HCT116 (cell line): ENCODE data around the gene INPP5E. TPM values are rescaled to one million over a fixed set of nuclear protein-coding genes. Genes with fewer than 3 reads are reported as not detected.

Source experiments
- ATAC-seq: fragments of 200-7000 bp; cut with Tn5 transposase; 2 replicates; pipeline ENCODE4 v1.9.1; 2020; ENCODE audit warnings: mild to moderate bottlenecking, moderate library complexity
- BruUV-seq: library from RNA; stranded (reverse); fragments of 400-500 nt; replicated peaks from 2 replicates; lab custom pipeline; 2021; lab: Mats Ljungman, UMichigan
- CTCF ChIA-PET: fragments of 300-600 bp; sonication (Branson Sonifier 250); formaldehyde crosslinking; loops from one replicate; lab custom pipeline; 2021; ENCODE audit warnings: antibody characterized with exemption; lab: Charles Lee
- POLR2A ChIA-PET: fragments of 300-600, 350-600 bp; sonication (Branson Sonifier 250); formaldehyde crosslinking; loops from one replicate; lab custom pipeline; 2021; ENCODE audit warnings: antibody characterized with exemption; lab: Charles Lee
- RAD21 ChIA-PET, 2 experiments: fragments of 300-600 bp; sonication (Branson Sonifier 250); formaldehyde crosslinking; loops; one replicate each; lab custom pipeline; 2023; ENCODE audit warnings: low total read pairs in 2 of 2; ENCODE audit not compliant: uncharacterized antibody in 2 of 2, unreplicated experiment in 2 of 2, low non-redundant PET in 1 of 2; lab: Charles Lee
- DNase-seq: peaks from one replicate; pipeline ENCODE4 v3.0.0-alpha.2; 2010; ENCODE audit warnings: low read depth, low spot score
- H2AFZ ChIP-seq: fragments of 200-600 bp; shearing (Covaris generic), sonication (generic); 2 replicates; pipeline ENCODE4 v1.6.1; 2017; ENCODE audit warnings: low read depth, mixed run types, mixed read lengths, antibody characterized with exemption, low read length; ENCODE audit not compliant: poor library complexity, severe bottlenecking
- H3K27ac ChIP-seq: 2 replicates; pipeline ENCODE4 v1.5.1; 2012; ENCODE audit warnings: low read depth, low read length
- H3K27me3 ChIP-seq: fragments of 200-600 bp; sonication (generic); 2 replicates; pipeline ENCODE4 v1.6.1; 2016; ENCODE audit warnings: mixed run types, low read length, mixed read lengths; ENCODE audit not compliant: insufficient read depth
- H3K36me3 ChIP-seq, 2 experiments: fragments of 200-500 bp in 1 of 2; fragments of 200-600 bp in 1 of 2; sonication (Bioruptor generic) in 1 of 2; sonication (generic) in 1 of 2; 2 replicates each; pipeline versions ENCODE4 v1.5.1 to v1.6.1; 2014 to 2016; ENCODE audit warnings: low read length in 2 of 2, inconsistent platforms in 1 of 2, mixed read lengths in 1 of 2, mixed run types in 1 of 2; ENCODE audit not compliant: insufficient read depth in 2 of 2, control insufficient read depth in 1 of 2
- H3K4me1 ChIP-seq, 2 experiments: fragments of 200-600 bp in 1 of 2; sonication (generic) in 1 of 2; 2 replicates each; pipeline versions ENCODE4 v1.5.1 to v1.6.1; 2012 to 2017; ENCODE audit warnings: low read length in 2 of 2, inconsistent platforms in 1 of 2, mild to moderate bottlenecking in 1 of 2, mixed read lengths in 1 of 2, mixed run types in 1 of 2, moderate library complexity in 1 of 2; ENCODE audit not compliant: insufficient read depth in 2 of 2, control insufficient read depth in 1 of 2
- H3K4me2 ChIP-seq: fragments of 200-600 bp; sonication (generic); 2 replicates; pipeline ENCODE4 v1.6.1; 2017; ENCODE audit warnings: mixed run types, low read length, mixed read lengths
- H3K4me3 ChIP-seq, 2 experiments: fragments of 200-600 bp in 1 of 2; sonication (generic) in 1 of 2; replicated peaks in 1 of 2; 2 replicates each; pipeline ENCODE4 v1.5.1; 2011 to 2016; ENCODE audit warnings: low read length in 2 of 2, control low read depth in 1 of 2, low read depth in 1 of 2, mild to moderate bottlenecking in 1 of 2, mixed read lengths in 1 of 2, mixed run types in 1 of 2
- H3K79me2 ChIP-seq: fragments of 200-600 bp; sonication (generic); 2 replicates; pipeline ENCODE4 v1.6.1; 2017; ENCODE audit warnings: mild to moderate bottlenecking, mixed run types, low read length, moderate library complexity, mixed read lengths; ENCODE audit not compliant: insufficient read depth
- H3K9ac ChIP-seq: fragments of 200-600 bp; sonication (generic); 2 replicates; pipeline ENCODE4 v1.6.1; 2016; ENCODE audit warnings: low read length, mixed read lengths
- H3K9me2 ChIP-seq: fragments of 200-600 bp; sonication (generic), shearing (Covaris generic); 2 replicates; pipeline ENCODE4 v1.6.1; 2017; ENCODE audit warnings: mixed run types, mild to moderate bottlenecking, moderate library complexity; ENCODE audit not compliant: insufficient read depth
- H3K9me3 ChIP-seq, 2 experiments: fragments of 200-500 bp in 1 of 2; fragments of 200-600 bp in 1 of 2; sonication (Bioruptor generic) in 1 of 2; sonication (generic) in 1 of 2; 2 replicates each; pipeline ENCODE4 v1.6.1; 2014 to 2017; ENCODE audit warnings: low read length in 2 of 2, mixed read lengths in 2 of 2, inconsistent platforms in 1 of 2, low read depth in 1 of 2, mild to moderate bottlenecking in 1 of 2, mixed run types in 1 of 2, moderate library complexity in 1 of 2; ENCODE audit not compliant: control insufficient read depth in 1 of 2, insufficient read depth in 1 of 2
- H4K20me1 ChIP-seq: fragments of 200-600 bp; sonication (generic), shearing (Covaris generic); 2 replicates; pipeline ENCODE4 v1.6.1; 2017; ENCODE audit warnings: mixed run types, mild to moderate bottlenecking, moderate library complexity; ENCODE audit not compliant: insufficient read depth
- EGR1 ChIP-seq: IDR thresholded peaks from 2 replicates; pipeline ENCODE4 v1.6.1; 2012; ENCODE audit warnings: low read depth
- ELF1 ChIP-seq: IDR thresholded peaks from 2 replicates; pipeline ENCODE4 v1.6.1; 2012; ENCODE audit warnings: low read depth, borderline replicate concordance
- EZH2 ChIP-seq: fragments of 200-600 bp; sonication (generic); IDR thresholded peaks from 2 replicates; pipeline ENCODE4 v1.6.1; 2017; ENCODE audit warnings: antibody characterized with exemption, mixed run types
- EZH2phosphoT487 ChIP-seq: fragments of 200-600 bp; IDR thresholded peaks from 2 replicates; pipeline ENCODE4 v1.6.1; 2018; ENCODE audit warnings: antibody characterized with exemption, borderline replicate concordance
- FOSL1 ChIP-seq: IDR thresholded peaks from 2 replicates; pipeline ENCODE4 v1.6.1; 2012; ENCODE audit warnings: low read depth
- JUND ChIP-seq: IDR thresholded peaks from 2 replicates; pipeline ENCODE4 v1.6.1; 2012
- POLR2A ChIP-seq: IDR thresholded peaks from 2 replicates; pipeline ENCODE4 v1.7.0; 2011; ENCODE audit warnings: borderline replicate concordance; ENCODE audit not compliant: insufficient read depth, insufficient read length; ENCODE audit errors: extremely low read depth
- RAD21 ChIP-seq: IDR thresholded peaks from 2 replicates; pipeline ENCODE4 v1.6.1; 2012; ENCODE audit warnings: low read depth, mild to moderate bottlenecking
- SIN3A ChIP-seq: IDR thresholded peaks from 2 replicates; pipeline ENCODE4 v1.6.1; 2012; ENCODE audit warnings: low read depth
- SP1 ChIP-seq: IDR thresholded peaks from 2 replicates; pipeline ENCODE4 v1.6.1; 2012; ENCODE audit warnings: low read depth
- SRF ChIP-seq: IDR thresholded peaks from 2 replicates; pipeline ENCODE4 v1.6.1; 2012; ENCODE audit warnings: low read depth
- TCF7L2 ChIP-seq: IDR thresholded peaks from 2 replicates; pipeline ENCODE4 v1.7.0; 2011; ENCODE audit warnings: borderline replicate concordance, inconsistent platforms; ENCODE audit not compliant: insufficient read depth, insufficient read length; ENCODE audit errors: extremely low read depth
- ZFX ChIP-seq: fragments of 450-650 bp; IDR thresholded peaks from 2 replicates; pipeline ENCODE4 v1.6.1; 2017
- ZNF274 ChIP-seq: fragments of 200-500 bp; sonication (Bioruptor generic); IDR thresholded peaks from 2 replicates; pipeline ENCODE4 v1.6.1; 2014; ENCODE audit warnings: mild to moderate bottlenecking, low read depth, low read length, inconsistent platforms
- intact Hi-C: fragments of 100-400 bp; cut with micrococcal nuclease; formaldehyde crosslinking; loops from 2 replicates; pipeline ENCODE4 v1.10.0; 2022
- total RNA-seq: library from RNA; stranded (reverse); gene quantifications from one replicate; pipeline ENCODE4 v1.2.1, GENCODE V29; 2021; ENCODE audit not compliant: unreplicated experiment
- TF ChIP-seq, protein P1 (sequence below): IDR thresholded peaks from 2 replicates; pipeline ENCODE4 v1.6.1; 2012; ENCODE audit warnings: low read depth
- TF ChIP-seq, protein P2 (sequence below): IDR thresholded peaks from 2 replicates; pipeline ENCODE4 v1.6.1; 2012

The INPP5E gene
- total RNA-seq, 1 experiment from 2014 or later = 23.8 TPM

DNA sequence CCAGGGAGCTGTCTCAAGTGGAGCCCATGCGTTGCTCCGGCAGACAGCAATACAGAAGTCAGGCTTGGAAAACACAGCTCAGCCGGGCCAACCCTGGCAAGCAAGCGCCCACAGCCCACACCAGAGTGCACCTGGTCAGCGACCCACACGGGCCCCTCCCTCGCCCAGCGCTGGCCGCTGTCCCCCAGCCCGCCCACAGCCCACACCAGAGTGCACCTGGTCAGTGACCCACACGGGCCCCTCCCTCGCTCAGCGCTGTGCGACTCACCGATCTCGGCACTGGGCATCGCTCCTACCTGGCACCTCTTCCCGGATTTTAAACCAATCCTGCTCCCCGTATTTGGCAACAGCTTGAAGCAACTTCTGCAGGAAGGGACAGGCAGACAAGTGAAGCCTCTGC, 52.4 kb downstream of the INPP5E start:
- H3K4me1 ChIP-seq = no peaks in the 10 kb centered on the region
- H4K20me1 ChIP-seq = no peaks in the 10 kb centered on the region
- CTCF ChIA-PET = no interaction called here
- H3K36me3 ChIP-seq = peaks cover 37 to 44% of the 10 kb centered on the region in 2 experiments; a peak in 3 of 4 replicates
- DNase-seq = no peak
- RAD21 ChIA-PET = no interaction called here
- H3K79me2 ChIP-seq = peaks cover 3% of the 10 kb centered on the region; the same call in 1 of the 2 replicates
- H3K9ac ChIP-seq = no peak overlapping the region
- H2AFZ ChIP-seq = no peak overlapping the region
- no peak for ATAC-seq
- POLR2A ChIA-PET = no interaction called here
- H3K9me3 ChIP-seq = no peaks in the 10 kb centered on the region
- H3K9me2 ChIP-seq = no peaks in the 10 kb centered on the region
- no peak overlapping the region for H3K4me2 ChIP-seq
- no peak overlapping the region for H3K27ac ChIP-seq
- TF ChIP-seq, protein P1, sequence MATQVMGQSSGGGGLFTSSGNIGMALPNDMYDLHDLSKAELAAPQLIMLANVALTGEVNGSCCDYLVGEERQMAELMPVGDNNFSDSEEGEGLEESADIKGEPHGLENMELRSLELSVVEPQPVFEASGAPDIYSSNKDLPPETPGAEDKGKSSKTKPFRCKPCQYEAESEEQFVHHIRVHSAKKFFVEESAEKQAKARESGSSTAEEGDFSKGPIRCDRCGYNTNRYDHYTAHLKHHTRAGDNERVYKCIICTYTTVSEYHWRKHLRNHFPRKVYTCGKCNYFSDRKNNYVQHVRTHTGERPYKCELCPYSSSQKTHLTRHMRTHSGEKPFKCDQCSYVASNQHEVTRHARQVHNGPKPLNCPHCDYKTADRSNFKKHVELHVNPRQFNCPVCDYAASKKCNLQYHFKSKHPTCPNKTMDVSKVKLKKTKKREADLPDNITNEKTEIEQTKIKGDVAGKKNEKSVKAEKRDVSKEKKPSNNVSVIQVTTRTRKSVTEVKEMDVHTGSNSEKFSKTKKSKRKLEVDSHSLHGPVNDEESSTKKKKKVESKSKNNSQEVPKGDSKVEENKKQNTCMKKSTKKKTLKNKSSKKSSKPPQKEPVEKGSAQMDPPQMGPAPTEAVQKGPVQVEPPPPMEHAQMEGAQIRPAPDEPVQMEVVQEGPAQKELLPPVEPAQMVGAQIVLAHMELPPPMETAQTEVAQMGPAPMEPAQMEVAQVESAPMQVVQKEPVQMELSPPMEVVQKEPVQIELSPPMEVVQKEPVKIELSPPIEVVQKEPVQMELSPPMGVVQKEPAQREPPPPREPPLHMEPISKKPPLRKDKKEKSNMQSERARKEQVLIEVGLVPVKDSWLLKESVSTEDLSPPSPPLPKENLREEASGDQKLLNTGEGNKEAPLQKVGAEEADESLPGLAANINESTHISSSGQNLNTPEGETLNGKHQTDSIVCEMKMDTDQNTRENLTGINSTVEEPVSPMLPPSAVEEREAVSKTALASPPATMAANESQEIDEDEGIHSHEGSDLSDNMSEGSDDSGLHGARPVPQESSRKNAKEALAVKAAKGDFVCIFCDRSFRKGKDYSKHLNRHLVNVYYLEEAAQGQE = no peak
- no peak for TF ChIP-seq ZNF274
- no peak for TF ChIP-seq FOSL1
- no peak for TF ChIP-seq EZH2
- TF ChIP-seq JUND = no peak
- TF ChIP-seq SIN3A = no peak
- no peak for TF ChIP-seq ELF1
- no peak for TF ChIP-seq POLR2A
- TF ChIP-seq EGR1 = no peak
- TF ChIP-seq SRF = no peak
- no peak for TF ChIP-seq EZH2phosphoT487
- no peak for TF ChIP-seq SP1
- TF ChIP-seq, protein P2, sequence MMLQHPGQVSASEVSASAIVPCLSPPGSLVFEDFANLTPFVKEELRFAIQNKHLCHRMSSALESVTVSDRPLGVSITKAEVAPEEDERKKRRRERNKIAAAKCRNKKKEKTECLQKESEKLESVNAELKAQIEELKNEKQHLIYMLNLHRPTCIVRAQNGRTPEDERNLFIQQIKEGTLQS = no peak
- no peak for TF ChIP-seq ZFX
- no peak for TF ChIP-seq TCF7L2
- no peak for TF ChIP-seq RAD21
- intact Hi-C loops = no loop called here
- H3K27me3 ChIP-seq = no peaks in the 10 kb centered on the region
- no TSS peak for BruUV-seq
- no peak overlapping the region for H3K4me3 ChIP-seq
